ENCODE data around the gene TUBB2B. TPM values are rescaled to one million over a fixed set of nuclear protein-coding genes. Genes with fewer than 3 reads are reported as not detected.

The TUBB2B gene
- total and polyA plus RNA-seq, 9 of the 15 experiments (the other 6 are each of a cell fraction or from before 2014, with no cell fraction given), result 0.11 to 9.7 (median 4.6) TPM

DNA sequence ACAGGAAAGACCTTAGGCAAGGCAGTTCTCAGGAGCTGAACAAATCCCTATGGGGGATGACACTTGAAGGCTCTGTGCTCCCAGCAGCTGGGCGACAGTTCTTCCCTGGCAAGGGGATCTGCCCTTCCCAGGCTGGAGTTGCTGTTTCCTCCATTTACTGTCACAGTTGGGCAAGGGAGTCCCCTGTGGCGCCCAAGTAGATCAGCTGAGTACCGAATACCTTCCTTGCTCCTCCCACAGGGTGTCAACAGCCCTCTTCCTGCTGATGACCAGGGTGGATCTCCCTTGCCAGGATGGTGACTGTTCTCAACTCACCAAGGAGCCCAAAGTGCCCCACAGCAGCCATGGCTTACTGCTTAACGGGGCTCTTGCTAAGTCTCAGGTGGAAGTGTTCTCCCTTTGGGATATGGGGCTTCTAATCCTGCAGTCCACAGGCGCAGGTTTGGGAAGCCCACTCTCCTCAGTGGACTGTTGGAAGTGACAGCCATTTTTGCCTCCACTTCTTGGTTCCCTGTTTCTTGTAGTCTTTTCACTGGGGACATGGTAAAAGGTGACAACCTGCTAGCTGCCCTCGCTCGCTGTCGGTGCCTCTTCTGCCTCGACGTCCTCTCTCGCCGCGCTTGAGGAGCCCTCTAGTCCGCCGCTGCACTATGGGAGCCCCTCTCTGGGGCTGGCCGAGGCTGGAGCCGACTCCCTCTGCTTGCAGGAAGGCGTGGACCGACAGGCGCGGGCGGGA, 25.6 kb upstream of the TUBB2B start:
- H3K9me3 ChIP-seq (replicated peaks; ENCODE audit: control insufficient read depth, insufficient read depth, low read depth, low read length), result no peaks in the 10 kb centered on the region
- H3K79me2 ChIP-seq (ENCODE audit: control insufficient read depth, insufficient read depth, low read length), result no peaks in the 10 kb centered on the region
- H3K4me2 ChIP-seq (ENCODE audit: insufficient read depth, low read length), result 0 out of 2 replicates have a peak overlapping the region, but pooled peaks have one; percentile 70
- in situ Hi-C loops (cut with MboI), result loop anchor here (10.0 kb wide), 1 partner anchor 258 kb away; the partner anchor contains the start of gene NQO2
- no peaks in the 10 kb centered on the region for H3K36me3 ChIP-seq (ENCODE audit: control insufficient read depth, insufficient read depth, low read length)
- peak overlapping the region; percentile 79 for H2AFZ ChIP-seq (ENCODE audit: low read depth, low read length)
- FAIRE-seq (no peak), ATAC-seq (no peak), DNase-seq (ENCODE audit: extremely low read depth in 1 of 4, low spot score in 3 of 4) (no peak)
- H3K27me3 ChIP-seq (ENCODE audit: control insufficient read depth in 2 of 2, insufficient read depth in 2 of 2, low read length in 2 of 2), result no peaks in the 10 kb centered on the region; a peak in 1 of 5 replicates
- ChIA-PET CTCF (ENCODE audit: low intra/inter-chr PET ratio) (no interaction called here), POLR2A (interaction anchor here (1.0 to 2.0 kb wide), 2 partner anchors 96 to 133 kb away, joined by 3 to 18 read pairs; partner anchors contain the start of gene TUBB2A)
- no peak for TF ChIP-seq ZNF3 (CRISPR knock-in tag; IDR thresholded peaks at IDR 0.05)
- peak; percentile 40 for TF ChIP-seq CHD1 (IDR thresholded peaks at IDR 0.05; ENCODE audit: low read length)
- 0 out of 2 replicates have a peak, but pooled peaks have one; percentile 14 for TF ChIP-seq GABPB1 (CRISPR knock-in tag; IDR thresholded peaks at IDR 0.05)
- no peaks in the 10 kb centered on the region for H3K9me1 ChIP-seq (ENCODE audit: control insufficient read depth, insufficient read depth, low read length)
- H3K9ac ChIP-seq (ENCODE audit: insufficient read depth in 1 of 2, low read depth in 2 of 2, low read length in 2 of 2), result no peak overlapping the region; a peak in 1 of 4 replicates
- BruUV-seq (replicated peaks), result no TSS peak
- intact Hi-C loops (cut with micrococcal nuclease), result loop anchor here (5.0 to 10.0 kb wide), 3 partner anchors 46 to 258 kb away; partner anchors contain the start of genes NQO2 and RIPK1
- peaks cover 31 to 36% of the 10 kb centered on the region in 2 experiments for H3K4me1 ChIP-seq (replicated peaks in 1 of 2; ENCODE audit: control insufficient read depth in 2 of 2, insufficient read depth in 2 of 2, low read length in 2 of 2)
- H3K27ac ChIP-seq (ENCODE audit: extremely low read depth, low read depth, low read length), result no peak overlapping the region
- WGBS (ENCODE audit: insufficient coverage, low coverage, missing lambda C conversion rate), result 84% methylated on average over 20 of the region's 22 CpGs
- no peaks in the 10 kb centered on the region for H4K20me1 ChIP-seq (replicated peaks; ENCODE audit: control insufficient read depth, insufficient read depth, low read length)
- no peak overlapping the region for H3K4me3 ChIP-seq
